Esophagus squamous epithelium (tissue), 4 donors: Measurements from ENCODE around the gene UCKL1.

Experiments used
- POLR2A ChIP-seq, 4 donors: fragments of 450-650 bp; IDR thresholded peaks; one replicate each; pipeline ENCODE4 v1.6.1; 2017; ENCODE audit warnings: antibody characterized with exemption in 4 of 4, mild to moderate bottlenecking in 4 of 4, moderate library complexity in 3 of 4
- TF ChIP-seq, protein P1 (sequence below), 6 experiments: fragments of 450-650 bp in 4 of 6; fragments of 200-600 bp in 2 of 6; sonication (generic) in 2 of 6; IDR thresholded peaks; one replicate each; pipeline ENCODE4 v1.5.1; 2016 to 2019; ENCODE audit warnings: antibody characterized with exemption in 6 of 6, mild to moderate bottlenecking in 4 of 6, moderate library complexity in 4 of 6

DNA sequence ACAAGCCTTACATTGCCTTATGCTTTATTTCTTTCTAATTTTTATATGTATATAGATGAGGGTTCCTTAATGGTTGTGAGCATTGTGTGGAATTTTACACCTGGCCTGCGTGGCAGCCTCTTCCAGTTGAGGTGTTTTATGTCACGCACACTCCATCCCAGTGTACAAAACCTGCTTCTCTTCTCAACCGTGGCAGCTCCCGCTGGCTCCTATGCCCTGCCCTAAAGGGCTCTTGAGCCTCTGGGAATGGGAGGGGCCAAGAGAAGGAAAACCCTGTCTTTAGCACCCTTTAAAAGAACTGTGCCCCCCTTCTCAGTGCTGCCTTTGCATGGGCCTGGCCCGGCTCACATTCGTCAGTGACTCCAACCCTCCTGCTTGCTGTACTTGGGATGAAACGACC lies 65.6 kb downstream of the UCKL1 start:
- TF ChIP-seq POLR2A (IDR thresholded peaks at IDR 0.05), result no peak
- TF ChIP-seq, protein P1, sequence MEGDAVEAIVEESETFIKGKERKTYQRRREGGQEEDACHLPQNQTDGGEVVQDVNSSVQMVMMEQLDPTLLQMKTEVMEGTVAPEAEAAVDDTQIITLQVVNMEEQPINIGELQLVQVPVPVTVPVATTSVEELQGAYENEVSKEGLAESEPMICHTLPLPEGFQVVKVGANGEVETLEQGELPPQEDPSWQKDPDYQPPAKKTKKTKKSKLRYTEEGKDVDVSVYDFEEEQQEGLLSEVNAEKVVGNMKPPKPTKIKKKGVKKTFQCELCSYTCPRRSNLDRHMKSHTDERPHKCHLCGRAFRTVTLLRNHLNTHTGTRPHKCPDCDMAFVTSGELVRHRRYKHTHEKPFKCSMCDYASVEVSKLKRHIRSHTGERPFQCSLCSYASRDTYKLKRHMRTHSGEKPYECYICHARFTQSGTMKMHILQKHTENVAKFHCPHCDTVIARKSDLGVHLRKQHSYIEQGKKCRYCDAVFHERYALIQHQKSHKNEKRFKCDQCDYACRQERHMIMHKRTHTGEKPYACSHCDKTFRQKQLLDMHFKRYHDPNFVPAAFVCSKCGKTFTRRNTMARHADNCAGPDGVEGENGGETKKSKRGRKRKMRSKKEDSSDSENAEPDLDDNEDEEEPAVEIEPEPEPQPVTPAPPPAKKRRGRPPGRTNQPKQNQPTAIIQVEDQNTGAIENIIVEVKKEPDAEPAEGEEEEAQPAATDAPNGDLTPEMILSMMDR (IDR thresholded peaks at IDR 0.05), result no peak
